Stomach (tissue), 9 donors: Measurements from ENCODE around the gene SCYL1. TPM values are rescaled to one million over a fixed set of nuclear protein-coding genes. Genes with fewer than 3 reads are reported as not detected.
"Not testable (repeated sequence)": the region's sequence is repeated elsewhere in the genome, so short reads cannot be mapped to it uniquely, and the experiment has no call there.

Source experiments
- DNase-seq, 2 donors: peaks; one replicate each; pipeline versions ENCODE4 v3.0.0 to v3.0.0-alpha.2; 2013 to 2019
- H3K27ac ChIP-seq, 5 donors: fragments of 200-600 bp in 4 of 5; sonication (generic) in 4 of 5; one replicate each; pipeline ENCODE4 v1.5.1; 2013 to 2019; ENCODE audit warnings: mild to moderate bottlenecking in 1 of 5, moderate library complexity in 1 of 5
- H3K27me3 ChIP-seq, 3 donors: fragments of 200-600 bp; sonication (generic); one replicate each; pipeline ENCODE4 v1.5.1; 2017 to 2019; ENCODE audit warnings: mixed run types in 1 of 3
- H3K36me3 ChIP-seq, 4 donors: fragments of 200-600 bp; sonication (generic); 1 replicate in 3 of 4; 2 replicates in 1 of 4; pipeline ENCODE4 v1.5.1; 2016 to 2019
- H3K4me1 ChIP-seq, 4 donors: fragments of 200-600 bp; sonication (generic); one replicate each; pipeline ENCODE4 v1.5.1; 2016 to 2019
- H3K4me3 ChIP-seq, 4 donors: fragments of 200-600 bp; sonication (generic) in 3 of 4; one replicate each; pipeline ENCODE4 v1.5.1; 2016 to 2019; ENCODE audit warnings: mild to moderate bottlenecking in 1 of 4
- H3K9me3 ChIP-seq, 4 donors: fragments of 200-600 bp; sonication (generic); one replicate each; pipeline ENCODE4 v1.5.1; 2016 to 2019
- CTCF ChIP-seq, 7 experiments: fragments of 450-650 bp in 4 of 7; fragments of 200-600 bp in 3 of 7; sonication (generic) in 3 of 7; IDR thresholded peaks; one replicate each; pipeline ENCODE4 v1.5.1; 2016 to 2019; ENCODE audit warnings: antibody characterized with exemption in 7 of 7, control low read depth in 2 of 7, mild to moderate bottlenecking in 1 of 7
- EP300 ChIP-seq: sonication (generic); formaldehyde crosslinking; IDR thresholded peaks from one replicate; pipeline ENCODE4 v1.6.1; 2017; ENCODE audit warnings: antibody characterized with exemption
- POLR2A ChIP-seq, 4 donors: fragments of 450-650 bp; IDR thresholded peaks; one replicate each; pipeline ENCODE4 v1.6.1; 2016; ENCODE audit warnings: antibody characterized with exemption in 4 of 4, control low read depth in 2 of 4, mild to moderate bottlenecking in 1 of 4, moderate library complexity in 1 of 4
- POLR2AphosphoS5 ChIP-seq, 3 donors: sonication (generic); formaldehyde crosslinking; IDR thresholded peaks; one replicate each; pipeline ENCODE4 v1.6.1; 2016; ENCODE audit warnings: antibody characterized with exemption in 3 of 3
- WGBS, 5 donors: extraction: QIAGEN DNeasy Blood & Tissue Kit in 3 of 5; methylation state at CpG; one replicate each; pipeline versions ENCODE4 v1.1.5 to v1.1.7; 2013 to 2018; 5-methylcytosine and 5-hydroxymethylcytosine counted together
- intact Hi-C: fragments of 100-400 bp; cut with DNase I; formaldehyde crosslinking; loops from one replicate; pipeline ENCODE4 v1.15.1; 2023; ENCODE audit warnings: low total_unique reads
- polyA plus RNA-seq, 3 donors: library from polyadenylated mRNA; stranded (reverse); fragments of 200-250 nt; gene quantifications; one replicate each; pipeline ENCODE4 v1.2.3, GENCODE V29; 2013
- total RNA-seq, 5 donors: library from RNA; depleted of rRNA; stranded (reverse); fragments of >200 nt; gene quantifications; one replicate each; pipeline versions ENCODE4 v1.1.0 to v1.2.3, GENCODE V29; 2014 to 2016
- donor health status: healthy with polysubstance abuse.
- donor health status: Bipolar disorder and iron deficiency.
- donor health status: healthy.

SCYL1 gene
- total and polyA plus RNA-seq, 8 donors = 3.5 to 94.8 (median 75.1) TPM

GRCh38 chr11:65516135-65516968 is 8.5 kb upstream of the SCYL1 start:
- no peak for DNase-seq

GRCh38 chr11:65518941-65519549 is 5.8 kb upstream of the SCYL1 start:
- H3K27me3 ChIP-seq, H3K27ac ChIP-seq, DNase-seq, H3K9me3 ChIP-seq, intact Hi-C loops, H3K36me3 ChIP-seq, H3K4me3 ChIP-seq: not testable (repeated sequence)
- peaks cover 2 to 11% (median 7%) of the 10 kb centered on the region in 4 donors for H3K4me1 ChIP-seq
- 90 to 97% (median 92%) methylated on average over 8 of the region's 8 CpGs for WGBS, 5 donors

More at GRCh38 chr11:65516135-65516968, 8.5 kb upstream of the SCYL1 start:
- WGBS, 5 donors = 54 to 80% (median 75%) methylated on average over 4 to 5 of the region's 5 CpGs
- no peaks in the 10 kb centered on the region for H3K36me3 ChIP-seq
- H3K27me3 ChIP-seq = no peaks in the 10 kb centered on the region
- no peaks in the 10 kb centered on the region for H3K4me1 ChIP-seq
- H3K4me3 ChIP-seq = no peak overlapping the region
- no peaks in the 10 kb centered on the region for H3K9me3 ChIP-seq
- no peak for TF ChIP-seq POLR2AphosphoS5 (IDR thresholded peaks at IDR 0.05)
- no peak for TF ChIP-seq EP300
- no peak for TF ChIP-seq POLR2A (IDR thresholded peaks at IDR 0.05)
- no peak for TF ChIP-seq CTCF (IDR thresholded peaks at IDR 0.05)
- intact Hi-C loops = no loop called here
- no peak overlapping the region for H3K27ac ChIP-seq

GRCh38 chr11:65521777-65522521 is 2.9 kb upstream of the SCYL1 start:
- H3K4me1 ChIP-seq = peaks cover 21 to 34% (median 29%) of the 10 kb centered on the region in 4 donors
- 75 to 84% (median 80%) methylated on average over 18 to 20 of the region's 20 CpGs for WGBS, 5 donors
- H3K27ac ChIP-seq, H3K9me3 ChIP-seq, H3K36me3 ChIP-seq, H3K27me3 ChIP-seq, H3K4me3 ChIP-seq, intact Hi-C loops: not testable (repeated sequence)
- peak in 1 of 2 donors; percentile 31 for DNase-seq

GRCh38 chr11:65522718-65523630 is 1.9 kb upstream of the SCYL1 start:
- peaks cover 21 to 42% (median 33%) of the 10 kb centered on the region in 4 donors for H3K4me1 ChIP-seq
- H3K9me3 ChIP-seq, H3K27me3 ChIP-seq, H3K4me3 ChIP-seq, intact Hi-C loops: not testable (repeated sequence)
- peaks cover 15 to 19% (median 18%) of the 10 kb centered on the region in 4 donors for H3K36me3 ChIP-seq
- 52 to 70% (median 61%) methylated on average over 18 of the region's 18 CpGs for WGBS, 5 donors
- H3K27ac ChIP-seq = peak overlapping the region in 3 of 5 donors; percentile 88 to 95 (median 91)
- peak in 1 of 2 donors; percentile 24 for DNase-seq

GRCh38 chr11:65523631-65523968 is 1.3 kb upstream of the SCYL1 start:
- H3K9me3 ChIP-seq, DNase-seq: not testable (repeated sequence)

More at GRCh38 chr11:65523631-65523968, 1.3 kb upstream of the SCYL1 start:
- 77 to 95% (median 90%) methylated on average over 7 of the region's 7 CpGs for WGBS, 5 donors
- intact Hi-C loops, H3K4me3 ChIP-seq, H3K27me3 ChIP-seq: not testable (repeated sequence)
- peaks cover 21 to 46% (median 33%) of the 10 kb centered on the region in 4 donors for H3K4me1 ChIP-seq
- peak overlapping the region in 3 of 5 donors; percentile 88 to 95 (median 91) for H3K27ac ChIP-seq
- peaks cover 16 to 25% (median 24%) of the 10 kb centered on the region in 4 donors for H3K36me3 ChIP-seq
